GM18909 (cell line): Measurements from ENCODE around the gene NOXO1.
A peak's percentile ranks its signal among the peaks of the same experiment; 100 is the strongest.
"Not testable (repeated sequence)": the region's sequence is repeated elsewhere in the genome, so short reads cannot be mapped to it uniquely, and the experiment has no call there.

Experiments used
- ATAC-seq: cut with Tn5 transposase; IDR thresholded peaks from one replicate; pipeline ENCODE4 v1.9.1; 2021; ENCODE audit warnings: mild to moderate bottlenecking; ENCODE audit not compliant: unreplicated experiment, poor library complexity

NOXO1 gene

GRCh38 chr16:1944612-1945199 is 36.6 kb downstream of the NOXO1 start:
- no peak for ATAC-seq

GRCh38 chr16:1942810-1943726 is 38.2 kb downstream of the NOXO1 start, which contains the start of gene MSRB1:
TSS of gene MSRB1 (minus strand) at chr16:1943199. CDS start at chr16:1943156, 43 bp downstream.
- ATAC-seq: peak; percentile 91

DNA sequence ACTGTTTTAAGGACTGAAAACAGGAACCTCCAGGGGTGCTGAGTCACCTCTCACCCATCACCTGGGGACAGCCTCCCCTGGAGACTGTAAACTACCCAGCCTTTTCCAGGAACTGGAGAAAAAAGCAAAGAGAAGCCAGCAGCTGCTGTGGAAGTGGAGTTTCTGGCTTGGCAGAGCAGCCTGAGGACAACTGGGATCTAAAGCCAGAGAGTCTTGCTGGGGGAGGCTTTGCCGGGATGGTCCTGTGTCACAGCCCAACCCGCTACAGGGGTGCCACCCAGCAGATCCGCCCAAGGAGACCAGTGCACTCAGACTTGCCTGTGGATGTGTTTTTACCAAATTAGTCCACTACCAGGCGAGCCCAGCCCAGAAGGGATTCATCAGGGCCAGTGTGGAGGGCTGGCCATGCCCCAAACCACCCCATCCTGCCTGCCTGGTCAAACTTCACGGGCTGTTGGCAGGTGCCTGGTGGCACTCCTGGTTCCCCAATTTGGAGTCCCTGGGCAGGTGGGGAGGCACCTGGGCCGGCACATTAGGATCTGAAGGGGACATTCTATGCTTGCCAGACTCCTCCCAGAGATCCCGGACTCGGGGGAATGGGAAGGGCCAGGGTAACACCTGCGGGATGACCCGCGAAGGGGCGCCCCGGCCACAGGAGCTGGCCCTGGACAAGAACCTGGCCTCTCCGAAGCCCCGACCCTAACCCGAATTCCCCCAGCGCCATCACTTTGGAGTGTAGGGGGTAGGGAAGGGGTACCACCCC is 39.0 kb downstream of the NOXO1 start:
- ATAC-seq: no peak

DNA sequence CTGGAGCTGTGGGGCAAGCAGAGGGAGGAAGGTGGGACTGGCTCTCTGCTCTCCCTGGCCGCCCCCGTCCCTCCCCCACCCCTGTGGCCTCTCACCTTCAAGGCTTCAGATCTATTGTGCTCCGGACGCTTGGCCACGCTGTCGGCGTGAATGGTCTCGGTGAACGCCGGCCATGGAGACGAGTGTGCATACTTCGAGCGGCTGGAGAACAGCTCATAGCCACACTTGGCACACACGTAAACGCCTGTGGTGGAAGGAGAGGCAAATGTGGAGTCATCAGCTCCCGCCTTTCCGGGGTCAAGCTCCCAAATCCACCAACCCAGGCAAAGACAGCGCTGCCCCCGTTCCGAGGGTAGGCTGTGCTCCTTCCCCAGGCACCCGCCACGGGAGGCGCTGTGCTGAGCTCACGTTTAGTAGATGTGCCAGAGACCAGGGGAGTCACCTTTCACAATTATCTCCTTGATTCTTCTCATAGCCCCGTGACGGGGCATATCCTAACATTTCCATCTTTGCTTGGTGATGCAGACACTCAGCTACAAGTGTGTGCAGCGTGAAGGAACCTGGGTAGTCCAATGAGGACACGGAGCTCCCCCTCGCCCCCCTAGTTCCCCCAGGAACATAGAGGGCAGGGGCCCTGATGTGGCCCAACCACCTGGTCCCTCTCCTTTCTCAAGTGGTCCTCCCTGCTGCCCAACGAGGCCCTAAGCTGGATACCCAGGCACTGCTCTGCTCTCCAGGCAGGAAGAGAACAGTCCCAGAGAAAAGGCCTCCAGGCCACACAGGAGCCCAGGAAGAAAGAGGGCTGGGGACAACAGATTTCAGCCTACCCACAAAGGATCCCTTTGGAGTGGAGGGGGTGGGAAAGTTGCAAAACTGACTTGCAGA is 39.9 kb downstream of the NOXO1 start:
- no peak for ATAC-seq

DNA sequence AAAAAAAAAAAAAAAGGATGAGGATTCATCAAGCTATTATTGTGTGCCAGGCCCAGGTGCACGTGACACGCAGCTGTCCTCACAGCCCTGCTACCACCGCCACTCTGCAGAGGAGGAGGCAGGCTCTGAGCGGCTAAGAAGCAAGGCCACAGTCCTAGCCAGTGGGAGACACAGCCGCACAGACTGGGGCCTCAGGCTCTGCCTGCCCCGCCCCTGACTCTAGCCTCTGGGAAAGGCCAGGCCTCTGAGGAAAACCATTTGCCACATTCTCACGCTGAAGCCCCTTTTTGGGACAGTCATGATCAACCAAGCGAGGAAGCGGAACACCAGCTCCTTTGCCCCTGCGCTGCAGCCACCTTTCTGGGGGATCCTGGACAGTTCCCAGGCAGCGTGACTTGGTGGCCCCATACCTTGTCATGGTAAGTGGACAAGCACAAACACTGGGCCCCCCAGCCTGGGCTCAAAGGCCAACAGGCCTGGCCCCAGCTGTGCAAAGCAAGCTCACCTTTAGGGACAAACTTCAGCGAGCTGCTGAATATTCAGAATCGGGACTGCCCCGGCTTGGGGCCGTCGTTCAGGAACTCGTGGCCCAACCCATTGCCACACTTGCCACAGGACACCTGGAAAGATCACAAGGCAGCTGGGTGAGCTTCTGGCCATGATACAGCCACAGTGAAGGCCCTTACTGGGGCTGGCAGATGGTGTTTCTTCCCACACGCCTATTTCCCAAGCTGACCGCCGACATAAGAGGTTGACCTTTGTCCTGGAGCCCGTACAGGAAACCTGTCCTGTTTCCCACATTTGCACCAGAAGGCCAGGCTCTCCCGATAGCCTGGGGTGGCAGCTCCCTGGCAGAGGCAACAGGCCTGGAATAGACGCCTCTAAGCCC is 40.8 kb downstream of the NOXO1 start:
- ATAC-seq: no peak

DNA sequence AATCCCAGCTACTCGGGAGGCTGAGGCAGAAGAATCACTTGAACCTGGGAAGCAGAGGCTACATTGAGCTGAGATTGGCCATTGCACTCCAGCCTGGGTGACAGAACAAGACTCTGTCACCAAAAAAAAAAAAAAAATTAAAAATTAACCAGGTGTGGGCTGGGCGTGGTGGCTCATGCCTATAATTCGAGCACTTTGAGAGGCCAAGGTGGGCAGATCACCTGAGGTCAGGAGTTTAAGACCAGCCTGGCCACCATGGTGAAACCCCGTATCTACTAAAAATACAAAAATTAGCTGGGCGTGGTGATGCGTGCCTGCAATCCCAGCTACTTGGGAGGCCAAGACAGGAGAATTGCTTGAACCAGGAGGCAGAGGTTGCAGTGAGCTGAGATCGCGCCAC is 41.4 kb downstream of the NOXO1 start:
- ATAC-seq: not testable (repeated sequence)

DNA sequence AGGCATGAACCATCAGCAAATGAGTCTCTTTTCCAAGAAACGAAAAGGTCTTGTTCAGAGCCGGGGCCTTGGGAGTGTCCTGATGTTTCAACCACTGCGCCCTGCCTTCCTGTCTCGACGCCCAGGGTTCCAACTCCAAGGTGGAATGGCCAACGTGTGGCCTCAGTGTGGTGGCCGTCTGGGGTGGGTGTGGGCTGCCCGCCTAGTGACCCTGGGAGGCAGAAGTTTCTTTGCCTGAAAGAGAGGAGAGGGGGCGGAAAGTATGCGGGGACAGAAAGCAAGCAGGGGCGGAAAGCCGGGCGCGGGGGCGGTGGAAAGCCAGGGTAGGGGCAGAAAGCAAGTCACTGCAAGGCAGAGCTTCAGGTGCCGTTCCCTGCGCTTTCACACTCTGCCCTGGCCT is 42.4 kb downstream of the NOXO1 start:
- ATAC-seq: no peak

DNA sequence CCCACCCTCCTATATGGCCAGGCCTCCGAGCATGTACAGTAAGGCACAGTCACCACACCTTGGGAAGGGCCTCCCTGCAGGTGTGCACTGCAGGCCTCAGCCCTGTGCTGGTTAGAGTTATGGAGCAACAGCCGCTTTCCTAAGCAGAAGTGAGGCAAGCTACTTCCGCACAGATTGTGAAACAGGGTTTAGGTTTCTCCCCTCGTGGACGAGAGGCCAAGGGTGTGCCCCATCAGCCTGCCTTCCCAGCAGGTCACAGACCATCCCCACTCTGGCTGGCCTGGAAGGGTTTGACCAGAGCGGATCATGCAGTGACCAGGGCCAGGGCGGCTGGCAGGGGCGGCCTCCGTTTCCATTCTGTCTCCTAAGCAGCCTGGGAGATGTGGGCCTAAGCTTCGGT is 43.0 kb downstream of the NOXO1 start:
- no peak for ATAC-seq

- no peak for ATAC-seq
Measured at GRCh38 chr16:1936945-1937479, 44.3 kb downstream of the NOXO1 start.

DNA sequence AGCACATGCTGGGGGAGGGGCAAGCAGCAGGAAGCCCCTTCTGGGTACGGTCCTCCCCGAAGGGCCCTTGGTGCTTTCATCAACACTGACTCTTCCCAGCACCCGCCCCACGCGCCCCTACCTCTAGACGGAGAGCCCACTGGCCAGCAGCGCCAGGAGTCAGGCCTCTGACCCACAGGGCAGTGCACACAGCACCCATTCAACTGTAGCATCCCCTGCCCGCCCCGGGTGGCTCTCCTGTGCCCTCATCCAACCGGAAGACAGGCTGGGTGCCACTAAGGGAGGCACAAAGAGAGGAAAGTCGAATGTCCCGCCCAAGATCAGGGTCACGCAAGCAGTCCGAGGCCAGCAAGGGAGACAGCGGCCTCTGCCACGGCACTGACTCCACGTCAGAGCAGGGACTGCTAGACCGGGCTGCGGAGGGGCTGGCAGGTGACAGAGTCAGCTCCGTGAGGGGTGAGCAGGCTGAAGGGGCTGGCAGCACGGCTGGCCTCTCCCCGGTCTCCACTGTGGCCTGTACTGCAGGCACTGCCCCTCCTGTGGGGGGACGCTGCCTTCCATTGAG is 48.1 kb downstream of the NOXO1 start:
- ATAC-seq: no peak

- ATAC-seq: no peak
Measured at GRCh38 chr16:1932050-1933028, 48.9 kb downstream of the NOXO1 start.

- no peak for ATAC-seq
Measured at GRCh38 chr16:1930338-1930720, 50.9 kb downstream of the NOXO1 start.

- ATAC-seq: peak; percentile 90
Measured at GRCh38 chr16:1929578-1930337, 51.5 kb downstream of the NOXO1 start.

DNA sequence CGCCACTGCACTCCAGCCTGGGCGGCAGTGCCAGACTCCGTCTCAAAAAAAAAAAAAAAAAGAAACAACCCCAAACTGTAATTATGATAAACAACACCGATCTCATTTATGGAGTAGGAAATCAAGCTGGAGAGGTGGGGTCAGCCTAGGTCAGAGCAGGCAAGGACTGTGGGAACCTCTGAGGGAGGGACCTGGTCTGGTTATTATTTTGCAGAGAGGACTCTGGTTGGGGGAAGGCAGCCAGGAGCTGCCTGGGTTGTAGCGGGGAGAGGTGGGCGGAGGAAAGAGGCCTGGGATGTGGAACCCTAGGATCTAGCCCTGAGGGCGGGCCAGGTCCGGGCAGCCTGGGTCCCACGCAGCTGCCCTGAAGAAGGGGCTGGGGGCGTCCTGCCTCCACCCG is 52.2 kb downstream of the NOXO1 start:
- no peak for ATAC-seq
